Right ventricle myocardium inferior (tissue), 1 donor: ENCODE measurements around the gene NMT2. TPM values are rescaled to one million over a fixed set of nuclear protein-coding genes. Genes with fewer than 3 reads are reported as not detected.

Experiments used
- ATAC-seq: fragments of 200-7000 bp; cut with Tn5 transposase; one replicate; pipeline ENCODE4 v1.9.1; 2020; ENCODE audit warnings: mild to moderate bottlenecking, moderate library complexity
- DNase-seq: peaks from one replicate; pipeline ENCODE4 v3.0.0; 2021; ENCODE audit errors: missing footprints
- intact Hi-C: fragments of 100-400 bp; cut with DNase I; formaldehyde crosslinking; loops from one replicate; pipeline ENCODE4 v1.11.0; 2022
- total RNA-seq: library from RNA; stranded (reverse); fragmentation: NEBNext Ultra II Directional; extraction: Animal tissue kit (Norgen Biotek cat#: 25700); gene quantifications from one replicate; pipeline ENCODE4 v1.2.1, GENCODE V29; 2021
- donor health status: DM: no; HTN: yes; CAD: no; lungs with severe emphysema.

NMT2 gene
- total RNA-seq, 1 donor from 2014 or later: 14.3 TPM

DNA sequence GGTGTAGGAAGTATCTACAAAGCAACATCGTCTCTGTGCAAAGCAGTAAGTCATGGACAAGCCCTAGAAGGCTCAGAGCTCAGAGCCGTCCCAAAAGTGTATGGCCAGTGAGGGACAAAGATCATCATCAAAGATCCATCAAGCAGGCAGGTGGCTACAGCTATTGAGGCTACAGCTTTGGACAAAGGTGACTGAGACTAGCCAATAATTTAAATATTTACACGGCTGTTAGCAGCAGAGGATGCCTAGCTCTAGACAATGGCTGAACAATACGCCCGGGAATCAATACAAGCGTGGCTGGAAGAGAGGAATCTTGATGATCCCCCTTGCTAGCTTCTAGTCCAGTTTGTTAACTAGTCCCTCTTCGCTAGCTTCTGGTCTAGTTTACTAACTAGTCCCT is 17.9 kb downstream of the NMT2 start:
- ATAC-seq: no peak
- DNase-seq: no peak
- intact Hi-C loops: no loop called here

DNA sequence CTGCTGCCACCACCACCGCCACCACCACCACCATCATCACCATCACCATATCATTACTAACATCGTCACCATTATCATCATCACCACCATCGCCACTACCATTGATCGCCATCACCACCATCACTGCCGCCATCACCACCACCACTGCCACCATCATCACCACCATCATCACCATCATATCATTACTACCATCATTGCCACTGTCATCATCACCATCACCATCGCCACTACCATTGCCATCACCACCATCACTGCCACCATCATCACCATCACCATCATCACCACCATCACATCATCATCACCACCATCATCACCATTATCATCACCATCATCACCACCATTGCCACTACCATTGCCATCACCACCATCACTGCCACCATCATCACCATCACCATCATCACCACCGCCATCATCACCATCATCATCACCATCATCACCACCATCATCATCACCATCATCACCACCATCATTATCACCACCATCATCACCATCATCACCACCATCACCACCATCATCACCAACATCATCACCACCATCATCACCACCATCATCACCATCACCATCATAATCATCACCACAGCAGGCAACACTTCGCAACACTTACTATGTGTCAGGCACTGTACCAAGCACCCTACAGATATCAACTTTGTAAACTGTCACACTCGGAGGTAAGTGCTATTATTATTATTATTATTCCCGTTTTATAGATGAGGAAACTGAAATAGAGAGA is 19.3 kb downstream of the NMT2 start:
- ATAC-seq: no peak
- DNase-seq: no peak
- intact Hi-C loops: no loop called here

DNA sequence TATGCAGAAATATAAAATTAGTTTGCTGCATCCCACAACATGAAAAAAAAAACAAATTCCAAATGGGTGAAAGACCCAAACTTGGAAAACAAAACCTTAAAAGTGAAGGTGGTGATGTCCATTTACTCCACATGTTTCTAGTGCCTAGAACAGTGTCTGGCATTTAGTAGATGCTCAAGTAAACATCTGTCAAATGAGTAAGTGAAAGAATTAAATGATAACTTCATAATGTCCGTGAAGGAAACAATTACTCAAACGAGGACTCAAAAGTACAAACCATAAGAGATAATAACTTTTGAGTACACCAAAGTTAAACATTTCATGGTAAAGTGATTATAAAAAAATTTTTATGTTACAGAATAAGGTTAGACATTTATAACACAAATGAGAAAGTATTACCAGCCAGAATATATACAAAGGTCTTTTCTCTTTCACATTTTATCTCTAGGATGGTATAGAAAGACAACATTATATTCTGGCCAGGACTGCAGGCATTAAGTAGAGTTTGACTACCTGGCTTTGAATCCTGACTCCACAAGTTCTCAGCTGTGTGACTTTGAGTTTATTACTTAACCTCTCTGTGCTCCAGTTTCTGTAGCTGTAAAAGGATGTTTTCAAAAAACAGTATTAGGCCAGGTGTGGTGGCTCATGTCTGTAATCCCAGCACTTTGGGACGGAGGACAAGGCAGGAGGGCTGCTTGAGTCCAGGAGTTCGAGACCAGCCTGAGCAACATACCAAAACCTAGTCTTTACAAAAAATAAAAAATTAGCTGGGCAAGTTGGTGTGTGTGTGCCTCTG is 20.7 kb downstream of the NMT2 start:
- ATAC-seq (no peak), DNase-seq (no peak)
- intact Hi-C loops: no loop called here

DNA sequence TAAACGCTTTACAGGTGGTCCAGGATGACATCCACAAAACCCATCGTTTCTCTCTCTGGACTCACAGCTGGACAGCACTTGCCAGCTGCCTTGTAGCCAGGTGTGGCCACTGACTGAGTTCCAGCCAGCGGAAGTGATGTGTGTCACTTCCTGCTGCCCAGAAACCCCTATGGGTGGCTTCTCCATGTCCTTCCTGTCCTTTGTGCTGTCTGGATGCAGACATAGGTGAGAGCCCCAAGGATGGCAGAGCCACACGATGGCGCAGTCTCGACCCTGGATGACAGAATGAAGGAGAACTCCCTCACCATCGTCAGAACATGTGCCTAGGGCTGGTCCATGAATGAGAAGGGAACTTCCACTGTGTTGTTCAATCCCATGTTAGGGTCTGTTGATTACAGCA is 22.1 kb downstream of the NMT2 start:
- ATAC-seq (no peak), DNase-seq (no peak)
- intact Hi-C loops: no loop called here

DNA sequence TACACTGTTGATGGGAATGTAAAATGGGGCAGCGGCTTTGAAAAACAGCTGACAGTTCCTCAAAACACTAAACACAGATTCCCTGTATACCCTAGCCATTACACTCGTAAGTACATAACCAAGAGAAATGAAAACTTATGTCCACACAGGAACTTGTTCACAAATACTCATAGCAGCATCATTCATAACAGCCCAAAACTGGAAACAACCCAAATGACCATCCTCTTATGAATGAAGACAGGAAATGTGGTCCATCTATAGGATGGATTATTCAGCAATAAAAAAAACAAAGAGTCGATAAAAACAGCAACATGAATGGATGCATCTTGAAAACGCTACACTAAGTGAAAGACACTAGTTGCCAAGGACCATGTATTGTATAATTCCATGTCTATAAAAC is 23.7 kb downstream of the NMT2 start:
- DNase-seq: no peak
- no peak for ATAC-seq
- intact Hi-C loops: no loop called here

DNA sequence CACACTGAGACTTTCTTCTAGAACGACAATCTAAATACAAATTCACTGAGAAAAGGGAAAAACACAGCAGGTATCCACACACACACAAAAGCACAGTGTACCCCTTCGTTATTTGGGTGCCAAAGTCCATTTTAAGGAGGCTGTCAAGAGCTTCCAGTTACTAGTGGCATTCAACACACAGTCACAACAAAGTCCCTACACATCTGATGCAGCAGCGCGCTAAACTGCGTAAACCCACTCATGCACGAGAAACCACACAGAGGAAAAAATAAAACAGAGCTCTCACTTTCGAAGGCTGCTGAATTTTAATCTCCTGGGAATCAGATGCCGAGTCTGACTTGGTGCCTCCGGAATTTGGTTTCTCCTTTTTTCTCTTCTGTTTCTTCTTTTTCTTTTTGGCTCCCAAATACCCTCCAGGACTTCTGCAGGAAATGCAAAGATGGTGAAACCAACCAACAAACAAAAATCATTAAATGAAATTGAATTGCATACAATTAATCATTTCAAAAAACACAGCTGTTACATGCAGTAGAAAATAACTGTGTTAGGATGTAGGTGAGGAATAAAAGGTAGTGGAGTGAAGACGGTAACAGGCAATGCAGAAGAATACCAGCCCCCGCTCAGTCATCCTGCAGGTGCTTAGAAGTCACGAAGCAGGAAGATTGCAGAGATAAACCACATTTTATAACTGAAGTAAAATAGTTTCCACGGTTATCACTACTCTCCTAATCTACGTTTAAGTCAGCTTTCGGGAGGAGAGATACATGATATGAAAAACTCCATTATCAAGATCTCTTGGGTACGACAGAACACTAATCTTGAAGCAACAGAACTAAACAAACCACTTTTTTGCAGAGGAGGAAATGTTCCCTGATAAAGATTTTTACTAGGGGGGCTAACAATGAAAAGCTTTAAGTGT is 27.1 kb downstream of the NMT2 start:
- DNase-seq (no peak), ATAC-seq (no peak)
- intact Hi-C loops: no loop called here

DNA sequence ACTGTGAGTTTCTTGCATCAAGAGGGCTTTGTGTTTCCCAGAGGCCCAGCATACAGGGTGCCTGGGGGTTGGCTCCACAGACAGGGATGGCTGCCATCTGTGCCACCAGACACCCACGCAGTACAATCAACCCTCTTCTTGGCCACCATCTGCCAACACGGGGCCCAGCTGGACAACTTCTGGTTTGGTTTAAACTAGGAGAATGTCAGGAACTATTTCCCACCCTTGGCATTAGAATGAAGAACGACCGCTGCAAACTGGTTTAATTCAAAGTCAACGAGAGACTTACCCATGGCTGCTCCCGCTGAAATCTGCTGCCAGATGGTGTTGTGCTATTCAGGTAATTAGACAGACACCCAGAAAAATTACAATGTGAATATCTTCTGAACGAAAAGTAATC is 27.8 kb downstream of the NMT2 start:
- no peak for DNase-seq
- intact Hi-C loops: no loop called here
- ATAC-seq: no peak

DNA sequence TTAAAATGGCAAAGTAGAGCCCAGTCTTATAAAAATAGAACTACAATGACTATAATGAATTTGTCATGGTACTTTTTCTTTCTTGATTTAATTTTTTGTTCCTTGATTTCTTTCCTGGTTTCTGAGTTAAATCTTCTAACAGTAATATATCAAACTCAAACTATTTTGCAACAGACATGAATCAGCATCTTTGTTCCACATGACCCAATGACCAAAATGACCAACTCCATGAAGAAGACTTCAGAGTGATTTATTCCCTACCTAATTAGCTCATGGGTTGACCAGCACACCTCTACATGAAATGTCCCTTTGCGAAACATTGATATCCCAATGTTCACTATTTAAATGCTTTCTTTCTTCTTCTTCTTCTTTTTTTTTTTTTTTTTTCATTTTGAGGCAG is 30.9 kb downstream of the NMT2 start:
- intact Hi-C loops: no loop called here
- ATAC-seq (no peak), DNase-seq (no peak)

DNA sequence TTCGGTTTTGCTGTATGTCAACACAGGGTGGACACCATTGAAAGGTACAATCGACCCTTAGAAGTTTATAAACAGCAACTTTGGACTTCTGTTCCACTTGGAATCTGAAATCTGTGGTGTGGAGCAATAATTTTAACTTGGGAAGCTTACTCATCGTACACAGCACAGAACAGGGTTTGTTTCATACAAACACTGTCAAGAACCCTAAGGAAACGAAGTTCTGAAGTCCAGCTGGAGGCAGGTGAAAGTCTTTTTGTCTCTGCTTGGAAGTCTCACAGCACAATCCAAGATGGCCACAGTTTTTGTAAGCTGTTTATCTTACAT is 31.5 kb downstream of the NMT2 start:
- ATAC-seq (no peak), DNase-seq (no peak)
- intact Hi-C loops: no loop called here

DNA sequence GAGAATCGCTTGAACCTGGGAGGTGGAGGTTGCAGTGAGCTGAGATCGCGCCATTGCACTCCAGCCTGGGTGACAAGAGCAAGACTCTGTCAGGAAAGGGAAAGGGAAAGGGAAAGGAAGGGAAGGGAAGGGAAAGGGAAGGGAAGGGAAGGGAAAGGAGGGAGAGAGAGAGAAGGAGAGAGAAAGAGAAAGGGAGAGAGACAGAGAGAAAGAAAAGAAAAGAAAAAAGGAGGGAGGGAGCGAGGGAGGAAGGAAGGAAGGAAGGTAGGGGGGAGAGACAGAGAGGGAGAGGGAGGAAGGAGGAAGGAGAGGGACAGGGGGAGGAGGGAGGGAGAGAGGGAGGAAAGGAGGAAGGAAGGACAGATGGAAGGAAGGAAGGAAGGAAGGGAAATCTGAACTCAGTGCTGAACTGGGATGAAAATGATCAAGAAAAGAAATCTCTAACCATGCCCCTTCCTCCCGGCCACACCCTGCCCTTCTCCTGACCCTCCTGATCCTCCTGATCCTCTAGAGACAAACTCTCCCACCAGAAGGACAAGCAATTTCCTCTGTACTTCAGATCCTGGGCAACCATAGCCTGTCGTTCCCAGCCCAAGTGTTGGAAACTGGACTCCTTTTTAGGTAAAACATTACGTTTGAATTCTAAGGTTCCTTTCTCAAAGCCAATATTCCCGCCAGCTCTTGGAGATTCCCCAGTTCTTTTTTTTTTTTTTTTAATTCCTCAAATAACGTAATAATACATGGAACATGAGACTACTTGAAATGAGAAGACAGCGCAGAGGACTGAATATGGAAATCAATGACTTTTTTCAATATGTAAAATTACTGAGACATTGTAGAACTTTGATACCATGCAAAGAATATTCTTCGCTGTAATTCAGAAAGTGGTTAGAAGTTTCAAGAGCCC is 32.1 kb downstream of the NMT2 start:
- no peak for DNase-seq
- intact Hi-C loops: no loop called here
- no peak for ATAC-seq

DNA sequence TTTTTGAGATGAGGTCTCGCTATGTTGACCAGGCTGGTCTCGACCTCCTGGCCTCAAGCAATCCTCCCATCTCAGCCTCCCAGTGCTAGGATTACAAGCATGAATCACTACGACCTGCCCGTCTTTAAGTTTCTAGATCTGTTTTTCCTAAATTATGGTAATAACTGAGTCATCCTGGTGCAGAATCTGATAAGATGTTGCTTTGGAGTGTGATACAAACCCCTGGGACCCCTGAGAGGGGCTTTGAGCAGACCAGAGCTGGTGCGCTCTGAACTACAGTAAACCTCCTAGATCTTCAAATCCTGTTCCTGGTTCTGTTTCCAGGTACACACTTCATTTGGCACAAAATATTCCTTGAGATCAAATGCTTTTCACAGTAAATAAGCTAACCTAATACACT is 37.2 kb downstream of the NMT2 start:
- ATAC-seq (no peak), DNase-seq (no peak)
- intact Hi-C loops: no loop called here

DNA sequence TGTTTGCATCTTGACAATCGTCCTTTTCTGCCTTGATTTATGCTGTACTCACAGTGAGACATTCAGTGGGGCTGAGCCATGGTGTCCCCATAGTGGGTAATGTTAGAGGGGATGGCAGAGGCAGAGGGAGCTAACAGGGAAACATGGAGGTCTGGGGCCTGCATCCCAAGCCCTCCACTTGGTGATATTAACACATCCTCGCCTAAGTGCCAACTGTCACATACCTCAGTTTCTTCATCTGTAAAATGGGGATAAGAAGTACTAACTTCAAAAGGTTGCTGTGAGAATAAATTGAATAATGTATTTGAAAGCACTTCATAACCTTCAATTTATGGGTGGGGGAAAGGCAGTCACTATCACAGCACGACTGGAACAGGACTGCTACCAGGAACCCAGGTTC is 43.6 kb downstream of the NMT2 start:
- ATAC-seq (no peak), DNase-seq (no peak)
- intact Hi-C loops: no loop called here

DNA sequence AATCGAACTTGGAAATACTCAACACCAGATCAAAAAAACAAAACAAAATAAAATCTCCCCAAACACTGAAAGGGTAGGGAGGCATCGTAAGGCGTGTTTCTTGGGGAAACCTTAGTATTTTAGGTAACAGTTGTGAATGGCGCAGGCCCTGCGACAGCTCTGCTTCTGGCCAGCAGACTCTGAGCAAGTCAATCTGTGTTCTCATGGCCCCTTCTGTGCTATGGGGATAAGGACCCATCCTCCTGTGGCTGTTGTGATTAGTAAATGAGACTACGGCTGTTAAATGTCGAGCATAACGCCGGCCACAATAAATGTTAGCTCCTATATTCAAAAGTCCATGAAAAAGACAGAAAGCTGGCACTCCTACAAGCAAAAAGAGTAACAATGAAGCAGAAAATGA is 44.3 kb downstream of the NMT2 start:
- intact Hi-C loops: no loop called here
- ATAC-seq: no peak
- no peak for DNase-seq

DNA sequence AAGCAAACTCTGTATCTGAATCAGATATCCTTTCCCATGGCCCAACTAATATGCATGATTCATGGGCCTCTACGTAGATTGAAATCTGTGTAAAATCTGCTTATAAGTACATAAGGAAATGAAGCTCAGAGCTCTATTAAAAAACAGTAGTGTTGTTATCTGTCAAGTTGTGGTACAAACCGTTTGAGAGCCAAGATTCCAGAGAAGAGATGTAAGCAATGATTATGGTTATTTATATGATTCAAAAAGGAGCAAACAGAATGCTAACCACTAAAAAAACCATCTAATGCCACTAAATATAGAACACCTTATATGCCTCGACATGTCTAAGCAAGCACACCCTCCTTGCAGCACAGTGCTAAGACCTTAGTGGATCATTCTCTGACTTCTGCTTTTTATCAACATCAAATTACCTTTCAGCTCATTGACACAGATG is 44.7 kb downstream of the NMT2 start:
- no peak for DNase-seq
- no peak for ATAC-seq
- intact Hi-C loops: no loop called here

DNA sequence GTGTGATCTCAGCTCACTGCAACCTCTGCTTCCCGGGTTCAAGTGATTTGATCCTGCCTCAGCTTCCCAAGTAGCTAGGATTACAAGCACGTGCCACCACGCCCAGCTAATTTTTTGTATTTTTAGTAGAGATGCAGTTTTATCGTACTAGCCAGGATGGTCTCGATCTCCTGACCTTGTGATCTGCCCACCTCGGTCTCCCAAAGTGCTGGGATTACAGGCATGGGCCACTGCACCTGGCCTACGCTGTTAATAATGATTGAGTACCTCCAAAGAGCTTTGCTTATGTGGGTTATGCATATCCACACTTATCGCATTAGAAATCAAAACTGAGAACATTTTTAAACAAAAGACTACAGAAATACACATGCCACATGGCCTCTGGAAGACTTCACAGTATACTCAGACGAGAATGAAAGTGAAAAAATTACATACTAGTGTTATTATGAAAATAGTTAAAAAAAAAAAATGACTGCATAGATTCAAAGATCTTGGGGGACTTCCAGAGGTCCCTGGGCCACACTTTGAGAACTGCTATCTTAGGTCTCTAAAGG is 45.9 kb downstream of the NMT2 start:
- DNase-seq: no peak
- intact Hi-C loops: no loop called here
- no peak for ATAC-seq

DNA sequence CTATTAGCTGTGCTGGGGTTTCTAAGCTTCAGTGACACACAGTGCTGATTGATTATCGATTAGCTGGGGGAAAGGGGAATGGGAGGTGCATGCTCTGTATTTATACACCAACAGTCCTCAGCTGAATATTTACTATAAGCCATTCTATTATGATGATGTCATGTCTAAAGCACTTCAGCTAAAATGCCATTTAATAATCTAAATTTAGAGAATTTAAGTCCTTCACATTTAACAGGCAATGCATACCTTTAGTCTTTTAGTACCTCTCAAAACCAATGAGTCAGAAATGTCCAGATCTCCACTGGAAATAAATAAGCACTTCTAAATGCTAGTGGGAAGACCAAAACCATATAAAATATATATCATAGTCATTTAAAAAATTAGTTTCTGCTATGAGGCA is 46.8 kb downstream of the NMT2 start:
- DNase-seq (no peak), ATAC-seq (no peak)
- intact Hi-C loops: no loop called here

DNA sequence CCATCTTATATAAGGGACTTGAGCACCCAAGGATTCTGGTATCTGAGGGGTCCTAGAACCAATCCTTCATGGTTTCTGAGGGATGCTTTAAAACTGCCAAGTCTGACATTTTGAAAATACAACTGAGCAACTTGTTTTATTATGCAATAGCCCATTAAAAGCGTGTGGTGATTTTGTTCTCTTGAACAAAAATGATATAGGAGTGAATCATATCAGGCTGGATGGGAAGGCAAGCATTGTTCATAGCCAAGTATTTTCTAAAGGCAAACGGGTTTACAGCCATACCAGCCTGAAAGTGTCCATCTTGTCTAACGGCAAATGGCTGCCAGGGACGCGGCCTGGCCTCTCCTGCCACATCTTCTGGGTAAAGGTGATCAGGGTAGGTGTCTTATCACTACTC is 48.0 kb downstream of the NMT2 start:
- intact Hi-C loops: no loop called here
- DNase-seq (no peak), ATAC-seq (no peak)

DNA sequence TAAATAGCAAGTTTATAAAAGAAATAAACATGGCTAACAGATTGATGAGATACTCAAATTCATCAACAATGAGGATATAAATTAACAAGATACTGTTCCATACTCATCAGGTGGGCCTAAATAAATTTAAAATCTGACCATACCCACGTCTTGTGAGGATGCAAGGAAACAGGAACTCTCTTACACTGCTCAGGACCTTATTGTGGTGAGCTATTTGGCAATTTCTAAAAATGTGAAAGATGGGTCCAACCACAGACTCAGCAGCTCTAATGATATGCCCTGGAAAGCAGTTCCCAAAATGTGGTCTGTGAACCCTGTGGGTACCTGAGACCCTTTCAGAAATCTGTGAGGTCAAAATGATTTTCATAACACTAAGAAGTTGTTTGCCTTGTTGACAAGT is 49.9 kb downstream of the NMT2 start:
- intact Hi-C loops: no loop called here

More for the DNA sequence above, 49.9 kb downstream of the NMT2 start:
- DNase-seq (no peak), ATAC-seq (no peak)
